Suprapubic skin (tissue), 4 donors: ENCODE results near the gene CHD9.

Source experiments
- CTCF ChIP-seq, 2 donors: fragments of 200-600 bp in 1 of 2; fragments of 450-650 bp in 1 of 2; sonication (generic) in 1 of 2; IDR thresholded peaks; one replicate each; pipeline ENCODE4 v1.5.1; 2016 to 2019; ENCODE audit warnings: antibody characterized with exemption in 2 of 2, mild to moderate bottlenecking in 1 of 2, moderate library complexity in 1 of 2
- EP300 ChIP-seq: sonication (generic); formaldehyde crosslinking; IDR thresholded peaks from one replicate; pipeline ENCODE4 v1.6.1; 2017; ENCODE audit warnings: antibody characterized with exemption
- POLR2A ChIP-seq, 2 donors: fragments of 450-650 bp; IDR thresholded peaks; one replicate each; pipeline ENCODE4 v1.6.1; 2017; ENCODE audit warnings: antibody characterized with exemption in 2 of 2, mild to moderate bottlenecking in 2 of 2, moderate library complexity in 2 of 2
- POLR2AphosphoS5 ChIP-seq, 3 donors: sonication (generic); formaldehyde crosslinking; IDR thresholded peaks; one replicate each; pipeline ENCODE4 v1.6.1; 2017; ENCODE audit warnings: antibody characterized with exemption in 3 of 3

GRCh38 chr16:53224951-53225533, 170.3 kb downstream of the CHD9 start:
- TF ChIP-seq POLR2AphosphoS5 (IDR thresholded peaks at IDR 0.05) (no peak), CTCF (IDR thresholded peaks at IDR 0.05) (no peak), POLR2A (IDR thresholded peaks at IDR 0.05) (no peak), EP300 (no peak)
